ENCODE results near the gene CTRL.

GRCh38 chr16:67967183-67967957 lies 35.7 kb upstream of the CTRL start:
- TF ChIP-seq TAF1 (IDR thresholded peaks at IDR 0.05; ENCODE audit: borderline replicate concordance, low read depth, low read length) (no peak), POLR2A (IDR thresholded peaks at IDR 0.05; ENCODE audit: low read depth, low read length) (0 out of 2 replicates have a peak, but pooled peaks have one; percentile 18), POLR2AphosphoS5 (IDR thresholded peaks at IDR 0.05; ENCODE audit: low read depth, low read length) (no peak)

All from GM12892 (cell line).